ENCODE measurements around the gene AKAP8. TPM values are rescaled to one million over a fixed set of nuclear protein-coding genes. Genes with fewer than 3 reads are reported as not detected.

The AKAP8 gene
- total RNA-seq, 1 experiment from 2014 or later, result 35.8 TPM

- H3K36me3 Mint-ChIP-seq (ENCODE audit: insufficient read depth, unreplicated experiment), result peaks cover 46% of the 10 kb centered on the region
Observed at GRCh38 chr19:15399234-15399515, 19.6 kb upstream of the AKAP8 start.

GRCh38 chr19:15398501-15399233 lies 19.1 kb upstream of the AKAP8 start:
- Mint-ChIP-seq H3K4me3 (ENCODE audit: low read depth, unreplicated experiment) (no peak overlapping the region), H3K36me3 (ENCODE audit: insufficient read depth, unreplicated experiment) (peaks cover 47% of the 10 kb centered on the region), H3K4me1 (ENCODE audit: low read depth, unreplicated experiment) (no peaks in the 10 kb centered on the region), H3K27ac (ENCODE audit: unreplicated experiment) (no peak overlapping the region), H3K9me3 (ENCODE audit: low read depth, unreplicated experiment) (no peaks in the 10 kb centered on the region), H3K27me3 (ENCODE audit: unreplicated experiment) (no peaks in the 10 kb centered on the region)
- DNase-seq, result no peak
- no peak for TF ChIP-seq CTCF (IDR thresholded peaks at IDR 0.05; ENCODE audit: unreplicated experiment)
- CTCF ChIA-PET, result no interaction called here
- no TSS peak for BruUV-seq (replicated peaks)
- intact Hi-C loops (cut with micrococcal nuclease; ENCODE audit: unreplicated experiment), result no loop called here

More at GRCh38 chr19:15399234-15399515, 19.6 kb upstream of the AKAP8 start:
- Mint-ChIP-seq H3K27me3 (ENCODE audit: unreplicated experiment) (no peaks in the 10 kb centered on the region), H3K4me1 (ENCODE audit: low read depth, unreplicated experiment) (no peaks in the 10 kb centered on the region), H3K27ac (ENCODE audit: unreplicated experiment) (no peak overlapping the region), H3K4me3 (ENCODE audit: low read depth, unreplicated experiment) (no peak overlapping the region), H3K9me3 (ENCODE audit: low read depth, unreplicated experiment) (no peaks in the 10 kb centered on the region)
- intact Hi-C loops (cut with micrococcal nuclease; ENCODE audit: unreplicated experiment), result no loop called here
- CTCF ChIA-PET, result no interaction called here
- BruUV-seq (replicated peaks), result no TSS peak
- no peak for TF ChIP-seq CTCF (IDR thresholded peaks at IDR 0.05; ENCODE audit: unreplicated experiment)
- no peak for DNase-seq

- Mint-ChIP-seq H3K36me3 (ENCODE audit: insufficient read depth, unreplicated experiment) (peaks cover 54% of the 10 kb centered on the region), H3K4me3 (ENCODE audit: low read depth, unreplicated experiment) (no peak overlapping the region), H3K4me1 (ENCODE audit: low read depth, unreplicated experiment) (no peaks in the 10 kb centered on the region), H3K27ac (ENCODE audit: unreplicated experiment) (no peak overlapping the region), H3K27me3 (ENCODE audit: unreplicated experiment) (no peaks in the 10 kb centered on the region), H3K9me3 (ENCODE audit: low read depth, unreplicated experiment) (no peaks in the 10 kb centered on the region)
- BruUV-seq (replicated peaks), result no TSS peak
- intact Hi-C loops (cut with micrococcal nuclease; ENCODE audit: unreplicated experiment), result no loop called here
- DNase-seq, result no peak
- CTCF ChIA-PET, result no interaction called here
- no peak for TF ChIP-seq CTCF (IDR thresholded peaks at IDR 0.05; ENCODE audit: unreplicated experiment)
Observed at GRCh38 chr19:15397782-15398181, 18.2 kb upstream of the AKAP8 start.

GRCh38 chr19:15397236-15397635 lies 17.6 kb upstream of the AKAP8 start:
- DNase-seq, result no peak
- Mint-ChIP-seq H3K27me3 (ENCODE audit: unreplicated experiment) (no peaks in the 10 kb centered on the region), H3K36me3 (ENCODE audit: insufficient read depth, unreplicated experiment) (peaks cover 54% of the 10 kb centered on the region), H3K9me3 (ENCODE audit: low read depth, unreplicated experiment) (no peaks in the 10 kb centered on the region), H3K4me3 (ENCODE audit: low read depth, unreplicated experiment) (no peak overlapping the region), H3K27ac (ENCODE audit: unreplicated experiment) (no peak overlapping the region), H3K4me1 (ENCODE audit: low read depth, unreplicated experiment) (no peaks in the 10 kb centered on the region)
- intact Hi-C loops (cut with micrococcal nuclease; ENCODE audit: unreplicated experiment), result no loop called here
- no TSS peak for BruUV-seq (replicated peaks)
- CTCF ChIA-PET, result no interaction called here
- TF ChIP-seq CTCF (IDR thresholded peaks at IDR 0.05; ENCODE audit: unreplicated experiment), result no peak

All from Calu3 (cell line).